Uterus (tissue), 2 donors: ENCODE data around the gene MX1.

ENCODE experiments used
- CTCF ChIP-seq, 4 experiments: fragments of 200-600 bp in 2 of 4; fragments of 450-650 bp in 2 of 4; sonication (generic) in 2 of 4; IDR thresholded peaks; one replicate each; pipeline ENCODE4 v1.5.1; 2016 to 2019; ENCODE audit warnings: antibody characterized with exemption in 4 of 4, mild to moderate bottlenecking in 2 of 4, moderate library complexity in 1 of 4
- POLR2A ChIP-seq, 2 donors: fragments of 450-650 bp; IDR thresholded peaks; one replicate each; pipeline ENCODE4 v1.6.1; 2016; ENCODE audit warnings: antibody characterized with exemption in 2 of 2, mild to moderate bottlenecking in 1 of 2, moderate library complexity in 1 of 2

- TF ChIP-seq CTCF (IDR thresholded peaks at IDR 0.05) (no peak), POLR2A (IDR thresholded peaks at IDR 0.05) (no peak)
Observed at GRCh38 chr21:41437729-41438128, 11.7 kb downstream of the MX1 start.
